Fibroblast of pulmonary artery (primary cell): ENCODE results near the gene TAPT1.

Experiments used
- DNase-seq: peaks from one replicate; pipeline ENCODE4 v3.0.0-alpha.2; 2010; ENCODE audit warnings: low read depth
- H3K4me3 ChIP-seq: replicated peaks from 2 replicates; pipeline ENCODE4 v1.5.1; 2011; ENCODE audit warnings: low read depth, mild to moderate bottlenecking, control low read depth, low read length, moderate library complexity
- CTCF ChIP-seq: IDR thresholded peaks from 2 replicates; pipeline ENCODE4 v1.5.1; 2011; ENCODE audit warnings: mild to moderate bottlenecking, control low read depth, low read length, inconsistent platforms; ENCODE audit errors: missing control alignments

TAPT1 gene

DNA sequence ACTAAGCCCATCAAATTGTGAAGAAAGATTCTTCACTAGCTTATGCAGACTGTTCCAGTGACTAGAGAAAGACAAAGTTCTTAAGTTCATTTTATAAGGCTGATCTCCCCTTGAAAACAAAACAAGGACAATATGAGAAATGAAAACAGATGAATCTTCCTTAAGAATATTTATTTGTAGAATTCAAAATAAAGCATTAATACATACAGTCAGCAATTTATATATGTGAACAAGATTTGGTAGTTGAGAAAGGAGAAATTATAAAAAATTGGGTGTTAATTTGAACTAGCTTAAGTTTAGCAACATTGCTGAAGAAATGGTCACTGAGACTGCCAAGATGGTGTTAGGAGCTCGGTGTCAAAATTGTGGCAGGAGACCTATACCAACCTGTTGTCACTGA is 41.4 kb upstream of the TAPT1 start:
- TF ChIP-seq CTCF: no peak
- no peak for DNase-seq
- no peak overlapping the region for H3K4me3 ChIP-seq

- DNase-seq: no peak
- no peak for TF ChIP-seq CTCF
- no peak overlapping the region for H3K4me3 ChIP-seq
Observed at GRCh38 chr4:16265820-16266219, 39.5 kb upstream of the TAPT1 start.

GRCh38 chr4:16264798-16265197 is 38.5 kb upstream of the TAPT1 start:
- peak; percentile 73 for DNase-seq
- TF ChIP-seq CTCF: peak; percentile 59
- H3K4me3 ChIP-seq: no peak overlapping the region

- no peak for DNase-seq
- no peak for TF ChIP-seq CTCF
- H3K4me3 ChIP-seq: no peak overlapping the region
Observed at GRCh38 chr4:16263056-16263455, 36.8 kb upstream of the TAPT1 start.

- no peak for DNase-seq
- H3K4me3 ChIP-seq: no peak overlapping the region
- no peak for TF ChIP-seq CTCF
Observed at GRCh38 chr4:16262188-16262587, 35.9 kb upstream of the TAPT1 start.

DNA sequence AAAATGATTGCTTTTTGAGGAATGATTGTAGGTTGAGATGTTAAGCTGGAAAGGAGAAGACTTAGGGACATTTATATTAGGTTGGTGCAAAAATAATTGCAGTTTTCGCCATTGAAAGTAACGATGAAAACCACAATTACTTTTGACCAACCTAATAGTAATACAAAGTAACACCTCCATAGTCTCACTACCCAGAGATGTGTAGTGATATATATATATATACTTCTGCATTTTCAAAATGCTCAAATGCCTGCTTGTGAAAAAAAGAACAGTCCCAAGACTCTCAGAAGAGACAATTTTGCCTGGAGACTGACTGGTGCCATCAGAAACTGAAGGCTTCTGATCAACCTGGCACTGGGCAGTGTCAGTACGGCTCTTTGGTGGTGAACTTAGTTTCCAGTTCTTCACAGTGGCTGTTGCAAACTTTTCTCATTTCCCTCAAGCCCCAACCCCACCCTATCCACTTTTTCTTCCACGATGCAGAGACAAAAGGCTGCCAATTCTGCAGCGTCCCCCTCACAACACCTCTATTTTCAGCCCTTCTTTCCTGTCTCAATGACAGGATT is 35.1 kb upstream of the TAPT1 start:
- TF ChIP-seq CTCF: no peak
- no peak overlapping the region for H3K4me3 ChIP-seq
- no peak for DNase-seq

GRCh38 chr4:16259889-16260246 is 33.6 kb upstream of the TAPT1 start:
- no peak overlapping the region for H3K4me3 ChIP-seq
- no peak for TF ChIP-seq CTCF
- peak; percentile 42 for DNase-seq
